ENCODE results near the gene OPRM1. TPM values are rescaled to one million over a fixed set of nuclear protein-coding genes. Genes with fewer than 3 reads are reported as not detected.

Gene OPRM1
- total and polyA plus RNA-seq, 2 of the 8 experiments (the other 6 are each of a cell fraction or from before 2014, with no cell fraction given) = not detected

DNA sequence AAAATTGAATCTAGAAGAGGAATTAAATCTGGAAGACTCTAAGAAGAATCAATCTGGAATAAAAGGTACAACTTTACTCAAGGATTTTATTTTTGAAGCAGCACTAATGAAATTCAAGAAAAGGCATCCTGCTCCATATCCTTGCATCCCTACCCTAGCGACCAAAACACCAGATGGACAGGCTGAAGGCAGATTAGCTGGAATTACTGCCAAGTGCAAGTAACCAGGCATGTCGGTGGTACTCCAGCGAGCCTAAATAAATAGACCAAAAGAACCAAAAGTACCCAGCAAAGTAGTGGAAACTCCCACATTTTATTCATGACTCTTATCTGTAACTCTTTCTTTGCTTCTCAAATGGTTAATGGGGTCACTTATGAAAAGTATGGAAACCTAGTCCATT is 21.0 kb downstream of the OPRM1 start:
- H3K14ac ChIP-seq (ENCODE audit: insufficient read length) = no peak overlapping the region
- H3K4me3 ChIP-seq (ENCODE audit: extremely low read depth in 1 of 4, insufficient read depth in 2 of 4, low read depth in 3 of 4, low read length in 4 of 4) = no peak overlapping the region
- H4K5ac ChIP-seq (ENCODE audit: insufficient read length, low read depth, low read length) = no peak overlapping the region
- WGBS, 2 experiments (ENCODE audit: extremely low coverage in 1 of 2, insufficient coverage in 1 of 2, insufficient read length in 1 of 2, insufficient replicate concordance in 2 of 2, low coverage in 1 of 2, low lambda C conversion rate in 2 of 2, missing lambda C conversion rate in 1 of 2) = 92% methylated on average over 3 of the region's 3 CpGs; no CpG with 5 or more reads in 1 of the 2 experiments
- H3K27me3 ChIP-seq (replicated peaks in 1 of 4; ENCODE audit: control insufficient read depth in 3 of 4, extremely low read depth in 1 of 4, insufficient read depth in 3 of 4, low read length in 3 of 4) = no peaks in the 10 kb centered on the region
- no peak overlapping the region for H2AK5ac ChIP-seq (ENCODE audit: low read depth, low read length)
- no peaks in the 10 kb centered on the region for H3K23me2 ChIP-seq (ENCODE audit: low read depth, low read length)
- ChIA-PET CTCF (ENCODE audit: partially characterized antibody) (interaction anchor here (1.5 kb wide), 1 partner anchor 53 kb away, joined by 3 read pairs; no protein-coding TSS in a partner anchor), POLR2A (ENCODE audit: partially characterized antibody) (no interaction called here)
- no peaks in the 10 kb centered on the region for H3K36me3 ChIP-seq (ENCODE audit: control insufficient read depth in 2 of 4, insufficient read depth in 4 of 4, low read length in 3 of 4)
- H2BK120ac ChIP-seq (replicated peaks; ENCODE audit: low read depth, low read length) = no peak overlapping the region
- H4K20me1 ChIP-seq (replicated peaks in 1 of 2; ENCODE audit: control insufficient read depth in 1 of 2, insufficient read depth in 2 of 2, low read length in 2 of 2) = no peaks in the 10 kb centered on the region
- no peak overlapping the region for H2BK12ac ChIP-seq (ENCODE audit: low read depth, low read length)
- no peak overlapping the region for H3K18ac ChIP-seq (ENCODE audit: extremely low read depth, low read length)
- H2BK5ac ChIP-seq (ENCODE audit: low read depth, low read length) = no peak overlapping the region
- no peak overlapping the region for H2BK20ac ChIP-seq (ENCODE audit: low read length)
- H3K23ac ChIP-seq (ENCODE audit: insufficient read length) = no peak overlapping the region
- FAIRE-seq (no peak), DNase-seq (ENCODE audit: low read depth in 1 of 2, low spot score in 2 of 2) (no peak)
- H3K79me2 ChIP-seq (ENCODE audit: control insufficient read depth in 1 of 2, insufficient read depth in 2 of 2, low read length in 2 of 2) = no peaks in the 10 kb centered on the region
- no peak overlapping the region for H3K4me2 ChIP-seq (ENCODE audit: insufficient read depth in 1 of 2, low read depth in 2 of 2, low read length in 2 of 2)
- H3K79me1 ChIP-seq (ENCODE audit: low read depth, low read length) = no peaks in the 10 kb centered on the region
- H3K4me1 ChIP-seq (replicated peaks in 1 of 4; ENCODE audit: control insufficient read depth in 3 of 4, insufficient read depth in 4 of 4, low read length in 3 of 4) = peaks cover 0 to 4% (median under 1%) of the 10 kb centered on the region in 4 experiments; a peak in 2 of 7 replicates
- no peak overlapping the region for H2BK15ac ChIP-seq (ENCODE audit: low read length)
- no peak overlapping the region for H3K56ac ChIP-seq (replicated peaks; ENCODE audit: insufficient read length, low read depth, low read length)
- H3K9ac ChIP-seq (replicated peaks in 1 of 4; ENCODE audit: extremely low read depth in 1 of 4, low read depth in 3 of 4, low read length in 3 of 4) = no peak overlapping the region
- no peak overlapping the region for H4K91ac ChIP-seq (replicated peaks; ENCODE audit: insufficient read length, low read length)
- no peak for TF ChIP-seq TEAD4 (IDR thresholded peaks at IDR 0.05; ENCODE audit: low read depth, low read length)
- TF ChIP-seq FOSL1 (IDR thresholded peaks at IDR 0.05; ENCODE audit: insufficient read depth, low read depth, low read length) = no peak
- no peak for TF ChIP-seq NANOG (IDR thresholded peaks at IDR 0.05; ENCODE audit: insufficient read depth, low read depth, low read length, poor library complexity, severe bottlenecking)
- TF ChIP-seq SP4 (IDR thresholded peaks at IDR 0.05; ENCODE audit: low read length) = no peak
- no peak for TF ChIP-seq CREB1 (IDR thresholded peaks at IDR 0.05)
- no peak for TF ChIP-seq POU5F1 (IDR thresholded peaks at IDR 0.05; ENCODE audit: low read depth, low read length)
- no peak for TF ChIP-seq RXRA (IDR thresholded peaks at IDR 0.05; ENCODE audit: insufficient read depth, low read depth, low read length)
- TF ChIP-seq CHD1 (IDR thresholded peaks at IDR 0.05; ENCODE audit: low read depth, low read length) = no peak
- no peak for TF ChIP-seq RAD21 (IDR thresholded peaks at IDR 0.05 in 1 of 2, conservative IDR thresholded peaks at IDR 0.05 in 1 of 2; ENCODE audit: low read depth in 2 of 2, low read length in 2 of 2)
- no peak for TF ChIP-seq ASH2L (IDR thresholded peaks at IDR 0.05; ENCODE audit: low read length)
- TF ChIP-seq HDAC2 (IDR thresholded peaks at IDR 0.05; ENCODE audit: borderline replicate concordance in 1 of 2, low read depth in 2 of 2, low read length in 2 of 2) = no peak
- TF ChIP-seq JUN (IDR thresholded peaks at IDR 0.05; ENCODE audit: low read depth, low read length) = no peak
- no peak for TF ChIP-seq EGR1 (IDR thresholded peaks at IDR 0.05; ENCODE audit: borderline replicate concordance, low read depth, low read length)
- TF ChIP-seq, protein P1, sequence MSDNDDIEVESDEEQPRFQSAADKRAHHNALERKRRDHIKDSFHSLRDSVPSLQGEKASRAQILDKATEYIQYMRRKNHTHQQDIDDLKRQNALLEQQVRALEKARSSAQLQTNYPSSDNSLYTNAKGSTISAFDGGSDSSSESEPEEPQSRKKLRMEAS (IDR thresholded peaks at IDR 0.05) = no peak
- H3K4ac ChIP-seq (replicated peaks; ENCODE audit: insufficient read length, low read depth, low read length) = no peak overlapping the region
- no peak overlapping the region for H2AFZ ChIP-seq (ENCODE audit: low read length)
- H3K9me3 ChIP-seq (ENCODE audit: insufficient read depth in 2 of 2, low read depth in 1 of 2, low read length in 1 of 2) = no peaks in the 10 kb centered on the region
- no peak overlapping the region for H4K8ac ChIP-seq (ENCODE audit: extremely low read depth, insufficient read depth, low read length)
- H3K27ac ChIP-seq (ENCODE audit: low read depth, low read length) = no peak overlapping the region

Measured in H1 (cell line).